ENCODE results near the gene THBS2.
A peak's percentile ranks its signal among the peaks of the same experiment; 100 is the strongest.
"Not testable (repeated sequence)": the region's sequence is repeated elsewhere in the genome, so short reads cannot be mapped to it uniquely, and the experiment has no call there.

THBS2 gene

DNA sequence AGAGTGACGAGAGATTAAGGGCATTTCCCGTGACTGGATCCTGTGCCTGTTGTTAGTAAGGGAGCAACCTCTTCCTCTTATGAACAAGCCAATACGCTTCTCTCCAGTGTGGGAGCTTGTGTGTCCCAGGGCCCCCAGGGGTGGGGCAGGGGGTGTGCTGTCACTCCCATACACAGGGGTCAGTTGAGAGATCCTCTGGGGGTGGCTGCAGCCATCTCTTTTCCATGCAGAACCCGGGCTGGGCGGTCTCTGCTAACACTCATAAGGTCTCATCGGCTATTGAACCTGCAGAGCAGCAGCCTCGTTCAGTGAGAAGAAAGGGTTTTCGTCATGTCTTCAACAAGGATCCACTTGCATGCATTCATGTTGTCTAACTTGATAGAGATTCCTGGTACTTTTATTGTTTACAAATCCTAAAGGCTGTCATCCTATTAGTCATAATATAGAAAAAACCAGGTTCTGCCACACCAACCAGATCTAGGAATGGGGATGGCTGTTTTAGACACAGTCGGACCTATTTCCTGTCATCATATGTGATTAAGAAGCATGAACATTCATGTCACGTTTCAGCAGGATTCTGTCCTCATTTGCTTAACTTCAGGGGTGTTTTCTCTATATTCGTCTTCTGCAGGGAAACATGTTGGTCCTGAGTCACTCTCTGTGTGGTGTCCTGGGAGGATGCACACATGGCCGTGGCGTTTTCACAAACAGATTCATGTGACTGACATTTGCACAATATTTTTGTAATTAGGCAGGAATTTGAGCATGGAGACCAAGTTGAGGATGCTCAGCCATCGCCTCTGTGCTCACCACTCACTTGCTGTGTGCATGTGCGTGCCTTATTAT lies 13.3 kb upstream of the THBS2 start:
- Histone ChIP-seq H3K36me3 (replicated peaks) (no peaks in the 10 kb centered on the region), H3K4me1 (peaks cover 30% of the 10 kb centered on the region), H3K9me3 (no peaks in the 10 kb centered on the region), H3K4me3 (no peak overlapping the region), H3K27me3 (ENCODE audit: low read depth) (no peaks in the 10 kb centered on the region)
- no peak for DNase-seq (ENCODE audit: low spot score in 2 of 2)
- in situ Hi-C loops (cut with MboI; ENCODE audit: low sequenced_read_pairs), result no loop called here

DNA sequence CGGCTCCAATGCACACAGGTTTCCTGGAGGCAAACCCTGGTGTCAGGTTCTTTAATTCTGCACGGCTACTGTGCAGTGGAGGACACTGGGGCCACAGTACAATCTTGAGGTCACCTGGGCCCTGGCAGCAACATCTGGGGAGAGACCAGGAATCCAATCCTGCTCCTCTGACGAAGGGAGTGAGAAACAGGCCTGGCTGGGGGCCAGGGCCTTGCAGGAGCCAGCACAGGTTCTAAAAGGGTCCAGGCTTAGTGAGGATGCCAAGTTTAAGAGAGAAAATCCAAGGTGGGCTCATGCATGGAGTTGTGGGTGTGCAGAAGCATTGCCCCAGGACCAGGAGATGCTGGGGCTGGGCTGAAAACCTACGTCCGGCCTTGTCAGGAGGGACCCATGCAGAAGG lies 12.6 kb upstream of the THBS2 start:
- Histone ChIP-seq H3K4me1 (peaks cover 23% of the 10 kb centered on the region), H3K4me3 (no peak overlapping the region), H3K27me3 (ENCODE audit: low read depth) (no peaks in the 10 kb centered on the region), H3K9me3 (no peaks in the 10 kb centered on the region), H3K36me3 (replicated peaks) (no peaks in the 10 kb centered on the region)
- DNase-seq (ENCODE audit: low spot score in 2 of 2), result no peak
- in situ Hi-C loops (cut with MboI; ENCODE audit: low sequenced_read_pairs), result no loop called here

DNA sequence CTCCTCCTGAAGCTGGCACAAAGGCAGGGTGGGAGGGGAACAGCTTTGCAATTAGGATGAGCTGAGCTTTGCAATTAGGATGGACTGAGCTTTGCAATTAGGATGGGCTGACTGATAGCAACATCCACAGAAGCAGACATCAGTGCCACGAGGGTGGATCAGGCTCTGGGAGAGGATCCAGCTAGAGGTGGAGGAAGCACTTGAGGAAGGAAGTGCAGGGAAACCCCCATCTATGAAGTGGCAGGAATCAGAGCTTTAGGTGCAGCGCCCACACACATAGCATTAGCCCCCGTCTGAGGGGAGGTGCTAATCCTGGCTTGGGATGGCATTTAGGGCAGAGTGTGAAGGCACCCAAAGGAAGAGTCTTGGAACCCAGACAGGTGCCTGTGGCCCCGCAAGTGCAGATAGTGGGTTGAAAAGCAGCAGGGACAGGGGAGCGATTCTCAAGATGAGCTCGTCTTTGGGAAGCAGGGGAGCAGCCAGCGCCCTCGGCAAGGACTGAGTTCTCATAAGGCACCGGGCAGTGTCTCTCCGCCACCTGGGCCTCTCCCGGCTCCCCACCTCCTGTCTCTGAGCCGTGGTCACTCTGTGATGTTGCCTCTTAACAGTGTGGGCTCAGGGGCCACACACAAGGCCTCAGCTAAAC lies 12.0 kb upstream of the THBS2 start:
- H3K9me3 ChIP-seq, result no peaks in the 10 kb centered on the region
- no peak overlapping the region for H3K4me3 ChIP-seq
- DNase-seq (ENCODE audit: low spot score in 2 of 2), result no peak
- no peaks in the 10 kb centered on the region for H3K27me3 ChIP-seq (ENCODE audit: low read depth)
- in situ Hi-C loops (cut with MboI; ENCODE audit: low sequenced_read_pairs), result no loop called here
- peaks cover 16% of the 10 kb centered on the region for H3K4me1 ChIP-seq
- H3K36me3 ChIP-seq (replicated peaks), result no peaks in the 10 kb centered on the region

DNA sequence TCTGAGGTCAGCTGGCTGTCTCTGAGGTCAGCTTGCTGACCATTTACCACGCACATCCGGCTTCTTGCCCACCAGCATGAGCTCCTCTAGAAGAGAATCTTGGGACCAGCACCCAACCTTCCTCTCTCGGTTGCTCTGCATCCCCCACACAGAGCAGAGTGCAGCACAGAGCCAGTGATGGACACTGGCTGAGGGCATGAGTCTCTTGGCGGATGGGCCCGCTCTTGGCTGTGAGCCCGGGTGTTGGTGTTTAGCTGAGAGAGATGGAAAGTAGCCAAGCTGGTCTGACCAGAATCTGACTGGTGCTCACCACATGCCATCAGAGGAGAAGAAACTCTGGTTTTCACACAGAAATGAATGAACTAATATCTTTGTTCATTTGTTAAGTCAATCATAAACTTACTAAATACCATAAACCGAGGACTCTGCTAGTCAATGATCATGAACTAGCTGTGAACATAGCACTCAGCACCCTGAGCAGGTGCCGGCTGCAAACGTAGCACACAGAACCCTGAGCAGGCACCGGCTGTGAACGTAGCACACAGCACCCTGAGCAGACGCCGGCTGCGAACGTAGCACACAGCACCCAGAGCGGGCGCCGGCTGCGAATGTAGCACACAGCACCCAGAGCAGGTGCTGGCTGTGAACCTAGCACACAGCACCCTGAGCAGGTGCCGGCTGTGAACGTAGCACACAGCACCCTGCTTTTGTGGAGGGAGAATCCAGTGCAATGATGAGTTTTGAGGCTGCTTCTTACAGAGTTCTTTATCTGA lies 10.4 kb upstream of the THBS2 start:
- peaks cover 3% of the 10 kb centered on the region for H3K4me1 ChIP-seq
- no peak overlapping the region for H3K4me3 ChIP-seq
- H3K9me3 ChIP-seq, result no peaks in the 10 kb centered on the region
- in situ Hi-C loops (cut with MboI; ENCODE audit: low sequenced_read_pairs), result no loop called here
- no peaks in the 10 kb centered on the region for H3K36me3 ChIP-seq (replicated peaks)
- DNase-seq (ENCODE audit: low spot score in 2 of 2), result no peak
- no peaks in the 10 kb centered on the region for H3K27me3 ChIP-seq (ENCODE audit: low read depth)

DNA sequence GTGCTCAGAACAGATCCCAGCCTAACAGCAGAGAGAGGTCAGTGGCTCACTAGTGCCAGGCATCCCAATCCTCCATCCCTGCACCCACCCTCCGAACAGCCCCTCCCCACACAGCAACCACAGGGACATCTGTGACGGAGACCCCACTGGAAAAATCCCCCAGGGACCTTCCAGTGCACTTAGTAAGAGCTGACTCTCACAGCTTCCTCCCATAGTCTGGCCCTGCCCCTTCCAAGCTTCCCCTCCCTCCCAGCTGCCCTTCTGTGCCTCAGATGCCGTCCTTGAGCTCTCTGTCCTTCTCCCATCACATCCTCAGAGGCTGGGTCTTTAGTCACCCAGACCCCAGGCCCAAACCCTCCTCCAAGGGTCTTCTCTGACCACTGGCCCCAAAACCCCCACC lies 9.7 kb upstream of the THBS2 start:
- in situ Hi-C loops (cut with MboI; ENCODE audit: low sequenced_read_pairs), result no loop called here
- no peak for DNase-seq (ENCODE audit: low spot score in 2 of 2)
- Histone ChIP-seq H3K9me3 (no peaks in the 10 kb centered on the region), H3K36me3 (replicated peaks) (no peaks in the 10 kb centered on the region), H3K27me3 (ENCODE audit: low read depth) (no peaks in the 10 kb centered on the region), H3K4me1 (no peaks in the 10 kb centered on the region), H3K4me3 (no peak overlapping the region)

DNA sequence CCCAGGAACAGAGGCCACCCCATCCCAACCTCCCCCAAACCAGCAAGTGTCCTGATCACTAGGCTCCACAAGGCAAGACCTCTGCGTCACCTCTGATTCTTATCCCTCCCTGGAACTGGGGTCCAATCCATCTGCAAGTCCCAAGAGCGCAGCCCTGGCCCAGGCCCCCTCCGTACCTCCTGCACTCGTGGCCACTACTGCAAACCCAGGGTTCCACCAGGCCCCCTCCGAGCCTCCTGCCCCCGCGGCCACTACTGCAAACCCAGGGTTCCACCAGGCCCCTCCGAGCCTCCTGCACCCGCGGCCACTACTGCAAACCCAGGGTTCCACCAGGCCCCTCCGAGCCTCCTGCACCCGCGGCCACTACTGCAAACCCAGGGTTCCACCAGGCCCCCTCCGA lies 9.0 kb upstream of the THBS2 start:
- H3K4me3 ChIP-seq; H3K4me1 ChIP-seq; H3K27me3 ChIP-seq (ENCODE audit: low read depth); H3K9me3 ChIP-seq; DNase-seq (ENCODE audit: low spot score in 2 of 2); in situ Hi-C loops (cut with MboI; ENCODE audit: low sequenced_read_pairs); H3K36me3 ChIP-seq (replicated peaks): not testable (repeated sequence)

DNA sequence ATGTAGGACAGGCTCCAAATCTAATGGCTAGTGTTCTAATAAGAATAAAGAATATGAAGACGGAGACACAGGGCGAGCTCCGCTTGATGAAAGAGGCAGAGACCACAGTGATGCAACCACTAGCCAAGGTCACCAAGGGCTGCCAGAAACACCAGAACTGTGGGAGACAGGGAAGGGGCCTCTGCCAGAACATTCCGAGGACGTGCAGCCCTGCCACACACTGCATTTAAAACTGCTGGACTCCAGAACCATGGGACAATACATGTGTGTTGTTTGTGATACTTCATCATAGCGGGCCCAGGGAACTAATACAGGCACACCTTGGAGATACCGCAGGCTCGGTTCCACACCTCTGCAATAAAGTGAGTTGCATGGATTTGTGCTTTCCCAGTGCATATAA lies 2.9 kb upstream of the THBS2 start:
- no peak overlapping the region for H3K4me3 ChIP-seq
- no peaks in the 10 kb centered on the region for H3K9me3 ChIP-seq
- in situ Hi-C loops (cut with MboI; ENCODE audit: low sequenced_read_pairs), result no loop called here
- no peaks in the 10 kb centered on the region for H3K27me3 ChIP-seq (ENCODE audit: low read depth)
- DNase-seq (ENCODE audit: low spot score in 2 of 2), result no peak
- H3K36me3 ChIP-seq (replicated peaks), result no peaks in the 10 kb centered on the region
- peaks cover 21% of the 10 kb centered on the region for H3K4me1 ChIP-seq

DNA sequence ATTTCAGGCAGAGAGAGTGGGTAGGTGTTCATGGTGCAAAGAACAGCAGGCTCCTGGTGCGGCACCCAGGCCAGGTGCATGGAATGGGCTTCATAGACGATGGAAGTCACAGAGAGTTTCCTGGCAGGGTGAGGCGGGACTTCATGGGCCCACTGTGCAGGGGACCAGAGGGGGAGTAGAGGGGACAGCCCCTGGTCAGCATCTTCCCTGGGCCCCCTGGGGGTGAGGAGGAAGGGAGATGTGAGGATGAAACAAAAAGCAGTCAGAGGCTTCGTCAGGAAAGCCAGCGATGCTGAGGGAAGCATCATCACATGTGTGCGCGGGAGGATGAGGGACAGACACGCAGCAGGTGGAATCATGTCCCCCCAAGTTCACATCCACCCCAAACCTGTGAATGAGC lies 2.4 kb upstream of the THBS2 start:
- H3K4me3 ChIP-seq, result no peak overlapping the region
- no peaks in the 10 kb centered on the region for H3K9me3 ChIP-seq
- H3K27me3 ChIP-seq (ENCODE audit: low read depth), result no peaks in the 10 kb centered on the region
- no peak for DNase-seq (ENCODE audit: low spot score in 2 of 2)
- in situ Hi-C loops (cut with MboI; ENCODE audit: low sequenced_read_pairs), result no loop called here
- H3K36me3 ChIP-seq (replicated peaks), result no peaks in the 10 kb centered on the region
- peaks cover 24% of the 10 kb centered on the region for H3K4me1 ChIP-seq

DNA sequence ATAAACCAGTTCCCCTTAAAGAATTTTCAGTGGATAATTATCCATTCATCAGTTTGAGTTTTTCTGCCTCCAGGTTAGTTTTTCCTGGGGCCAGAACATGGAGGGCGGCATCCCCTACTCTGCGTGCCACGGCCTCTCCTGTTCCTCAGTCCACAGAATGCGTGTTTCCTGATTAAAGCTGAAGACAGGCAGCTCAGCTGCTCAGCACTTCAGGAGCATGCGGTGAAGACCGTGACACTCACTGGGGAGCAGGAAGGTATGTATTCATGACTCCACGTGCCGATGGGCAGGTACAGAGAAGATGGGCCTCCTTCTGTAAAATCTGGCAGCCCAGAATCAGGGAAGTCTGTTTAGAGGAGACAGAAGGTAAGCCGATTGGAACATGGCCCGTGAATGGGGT lies 2.0 kb upstream of the THBS2 start:
- Histone ChIP-seq H3K9me3 (no peaks in the 10 kb centered on the region), H3K4me1 (peaks cover 24% of the 10 kb centered on the region), H3K27me3 (ENCODE audit: low read depth) (no peaks in the 10 kb centered on the region), H3K36me3 (replicated peaks) (no peaks in the 10 kb centered on the region), H3K4me3 (no peak overlapping the region)
- in situ Hi-C loops (cut with MboI; ENCODE audit: low sequenced_read_pairs), result no loop called here
- DNase-seq (ENCODE audit: low spot score in 2 of 2), result no peak

DNA sequence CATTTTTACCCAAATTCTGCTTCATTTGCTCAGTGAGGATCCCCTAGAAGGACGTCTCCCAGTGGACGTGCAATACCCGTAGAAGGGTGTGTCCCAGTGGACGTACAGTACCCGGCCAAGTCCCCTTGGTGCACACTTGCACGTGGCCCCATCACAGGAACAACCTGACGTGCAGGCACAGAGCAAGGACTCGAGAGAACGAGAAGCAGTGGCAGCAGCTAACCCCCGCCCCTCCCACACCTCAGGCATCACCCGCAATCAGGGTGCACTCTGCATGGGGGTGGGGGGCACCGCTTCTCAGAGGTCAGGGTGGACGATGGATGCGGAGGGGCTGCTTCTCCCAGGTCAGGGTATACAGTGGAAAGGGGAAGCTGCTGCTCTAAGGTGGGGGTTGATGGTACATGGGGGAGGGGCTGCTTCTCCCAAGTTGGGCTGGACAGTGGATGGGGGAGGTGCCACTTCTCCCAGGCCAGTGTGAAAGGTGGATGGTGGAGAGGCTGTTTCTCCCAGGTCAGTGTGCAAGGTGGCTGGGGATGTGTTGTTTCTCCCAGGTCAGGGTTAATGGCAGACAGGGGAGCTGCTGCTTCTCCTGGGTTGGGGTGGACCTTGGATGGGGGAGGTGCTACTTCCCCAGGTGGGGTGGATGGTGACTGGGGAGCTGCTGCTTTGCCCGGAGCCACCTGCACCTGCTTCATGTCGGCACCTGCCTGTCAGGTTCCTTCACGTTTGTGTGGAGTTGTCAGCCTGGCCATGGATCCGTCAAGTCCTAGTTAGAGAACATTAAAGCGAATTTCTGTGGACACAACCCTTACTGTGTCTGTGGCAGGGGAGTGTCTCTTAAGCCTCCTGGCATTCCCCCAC lies 1.0 kb upstream of the THBS2 start:
- no peaks in the 10 kb centered on the region for H3K27me3 ChIP-seq (ENCODE audit: low read depth)
- H3K9me3 ChIP-seq, result no peaks in the 10 kb centered on the region
- H3K4me3 ChIP-seq, result no peak overlapping the region
- DNase-seq (ENCODE audit: low spot score in 2 of 2), result no peak
- H3K36me3 ChIP-seq (replicated peaks), result no peaks in the 10 kb centered on the region
- in situ Hi-C loops (cut with MboI; ENCODE audit: low sequenced_read_pairs), result no loop called here
- peaks cover 24% of the 10 kb centered on the region for H3K4me1 ChIP-seq

DNA sequence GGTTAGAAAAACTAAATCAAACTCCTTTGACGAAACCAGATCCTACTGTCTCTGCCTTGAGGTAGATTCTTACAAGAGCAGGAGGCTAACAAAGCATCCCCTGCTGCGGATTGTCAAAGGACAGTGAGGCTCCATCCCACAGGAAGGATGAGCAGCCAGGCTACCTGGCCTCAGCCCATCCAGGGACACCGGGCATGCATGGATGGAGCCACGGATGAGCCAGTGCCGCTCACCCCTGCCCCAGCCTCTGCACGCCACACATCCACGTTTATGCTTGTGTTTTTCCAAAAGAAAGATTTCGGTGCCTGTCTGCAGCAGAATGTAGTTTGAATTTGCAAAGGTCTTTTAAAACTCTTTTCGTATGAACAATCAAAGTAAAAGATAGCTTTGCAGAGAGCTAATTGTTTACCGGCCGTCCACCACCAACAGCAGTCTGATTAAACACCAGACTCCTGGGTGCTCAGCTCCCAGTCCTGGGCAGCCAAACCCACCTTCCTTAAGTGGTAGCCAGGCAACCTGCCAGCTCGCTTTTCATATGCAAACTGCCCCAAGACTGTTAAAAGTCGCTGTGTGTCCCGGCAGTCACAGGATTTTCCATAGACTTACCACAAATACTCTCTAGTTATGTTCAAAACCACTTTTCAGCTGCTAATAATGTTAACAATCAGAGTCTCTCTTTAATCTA lies 999 bp downstream of the THBS2 start:
- H3K36me3 ChIP-seq (replicated peaks), result no peaks in the 10 kb centered on the region
- in situ Hi-C loops (cut with MboI; ENCODE audit: low sequenced_read_pairs), result no loop called here
- H3K9me3 ChIP-seq, result no peaks in the 10 kb centered on the region
- H3K4me3 ChIP-seq, result peak overlapping the region; percentile 25
- H3K27me3 ChIP-seq (ENCODE audit: low read depth), result no peaks in the 10 kb centered on the region
- peaks cover 24% of the 10 kb centered on the region for H3K4me1 ChIP-seq
- DNase-seq (ENCODE audit: low spot score in 2 of 2), result peak; percentile 88 to 89

DNA sequence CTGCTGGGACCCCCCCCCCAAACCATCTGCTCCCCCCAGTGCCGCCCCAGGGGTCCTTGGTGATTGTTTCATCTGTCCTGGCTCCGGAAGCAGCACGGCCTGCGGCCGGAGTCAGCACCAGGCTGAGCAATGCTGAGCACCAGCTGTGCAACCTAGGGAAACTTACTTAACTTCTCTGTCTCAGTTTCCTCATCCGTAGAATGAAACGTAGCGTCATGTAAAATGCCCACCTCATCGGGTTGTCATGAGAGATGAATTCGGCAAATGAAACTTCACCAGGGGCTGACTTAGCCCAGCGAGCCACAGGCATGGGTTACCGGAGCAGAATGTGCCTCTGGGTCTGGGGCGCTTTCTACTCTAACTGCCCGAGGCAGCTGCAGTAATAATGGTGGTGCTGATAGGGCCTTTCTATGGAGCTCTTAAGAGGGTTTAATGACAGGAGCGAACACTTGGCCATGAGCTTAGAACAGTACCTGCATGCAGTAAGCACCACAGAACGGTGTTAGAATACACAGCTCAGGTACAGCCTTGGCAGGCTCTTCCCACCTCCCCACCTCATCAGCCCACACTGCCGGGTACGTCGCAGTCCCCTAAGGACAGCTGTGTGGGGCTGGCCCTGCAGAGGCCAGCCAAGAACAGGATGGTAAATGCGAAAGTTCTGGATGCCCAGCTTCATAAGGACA lies 1.7 kb downstream of the THBS2 start:
- in situ Hi-C loops (cut with MboI; ENCODE audit: low sequenced_read_pairs), result no loop called here
- H3K9me3 ChIP-seq, result no peaks in the 10 kb centered on the region
- no peaks in the 10 kb centered on the region for H3K36me3 ChIP-seq (replicated peaks)
- H3K4me3 ChIP-seq, result peak overlapping the region; percentile 25; the same call in 1 of the 2 replicates
- DNase-seq (ENCODE audit: low spot score in 2 of 2), result peak; percentile 27 to 32
- no peaks in the 10 kb centered on the region for H3K27me3 ChIP-seq (ENCODE audit: low read depth)
- peaks cover 24% of the 10 kb centered on the region for H3K4me1 ChIP-seq
